Loucy (cell line): ENCODE data around the gene GMEB2.

Experiments used
- H2AFZ ChIP-seq: fragments of 200-600 bp; sonication (generic); 2 replicates; pipeline ENCODE4 v1.6.0; 2016; ENCODE audit warnings: antibody characterized with exemption, mild to moderate bottlenecking, low read length, moderate library complexity
- H3F3A ChIP-seq: fragments of 200-600 bp; 2 replicates; pipeline ENCODE4 v1.6.0; 2016; ENCODE audit warnings: antibody characterized with exemption, low read depth, mild to moderate bottlenecking
- H3K27me3 ChIP-seq: fragments of 200-600 bp; sonication (generic); 2 replicates; pipeline ENCODE4 v1.6.1; 2014; ENCODE audit warnings: low read length, mild to moderate bottlenecking; ENCODE audit not compliant: insufficient read depth, poor library complexity, severe bottlenecking
- H3K36me3 ChIP-seq: fragments of 200-600 bp; sonication (generic); 2 replicates; pipeline ENCODE4 v1.6.1; 2016; ENCODE audit warnings: low read length; ENCODE audit not compliant: insufficient read depth
- H3K4me1 ChIP-seq: fragments of 200-600 bp; sonication (generic); 2 replicates; pipeline ENCODE4 v1.5.1; 2014; ENCODE audit warnings: low read length, mild to moderate bottlenecking; ENCODE audit not compliant: insufficient read depth, poor library complexity, severe bottlenecking
- H3K4me2 ChIP-seq: fragments of 200-600 bp; sonication (generic); 2 replicates; pipeline ENCODE4 v1.6.0; 2014; ENCODE audit warnings: antibody characterized with exemption, low read length, low read depth, mild to moderate bottlenecking; ENCODE audit not compliant: poor library complexity, severe bottlenecking
- H3K4me3 ChIP-seq: fragments of 200-600 bp; sonication (generic); 2 replicates; pipeline ENCODE4 v1.5.1; 2014; ENCODE audit warnings: low read length, mild to moderate bottlenecking, mixed read lengths; ENCODE audit not compliant: poor library complexity, severe bottlenecking
- H3K79me2 ChIP-seq: fragments of 200-600 bp; sonication (generic); 2 replicates; pipeline ENCODE4 v1.6.1; 2014; ENCODE audit warnings: low read length; ENCODE audit not compliant: insufficient read depth
- H3K9ac ChIP-seq: fragments of 200-600 bp; sonication (generic); 2 replicates; pipeline ENCODE4 v1.6.0; 2014; ENCODE audit warnings: mild to moderate bottlenecking, low read depth, low read length, moderate library complexity; ENCODE audit not compliant: poor library complexity, severe bottlenecking
- H3K9me2 ChIP-seq: fragments of 200-600 bp; sonication (generic); replicated peaks from 2 replicates; pipeline ENCODE4 v1.6.1; 2016; ENCODE audit warnings: low read depth, low read length, mixed read lengths
- H3K9me3 ChIP-seq: fragments of 200-600 bp; sonication (generic); 2 replicates; pipeline ENCODE4 v1.6.1; 2014; ENCODE audit warnings: mild to moderate bottlenecking, antibody characterized with exemption, low read length, low read depth; ENCODE audit not compliant: insufficient read depth
- H4K20me1 ChIP-seq: fragments of 200-600 bp; sonication (generic); 2 replicates; pipeline ENCODE4 v1.6.0; 2014; ENCODE audit warnings: antibody characterized with exemption, low read length, mild to moderate bottlenecking; ENCODE audit not compliant: insufficient read depth, poor library complexity, severe bottlenecking
- EZH2phosphoT487 ChIP-seq: fragments of 200-600 bp; IDR thresholded peaks from 2 replicates; pipeline ENCODE4 v1.6.1; 2018; ENCODE audit warnings: antibody characterized with exemption, mild to moderate bottlenecking, moderate library complexity, borderline replicate concordance
- TF ChIP-seq, protein P1 (sequence below): fragments of 200-600 bp; sonication (generic); conservative IDR thresholded peaks from 2 replicates; pipeline ENCODE4 v1.5.1; 2014; ENCODE audit warnings: mild to moderate bottlenecking, antibody characterized with exemption, low read length

Gene GMEB2

DNA sequence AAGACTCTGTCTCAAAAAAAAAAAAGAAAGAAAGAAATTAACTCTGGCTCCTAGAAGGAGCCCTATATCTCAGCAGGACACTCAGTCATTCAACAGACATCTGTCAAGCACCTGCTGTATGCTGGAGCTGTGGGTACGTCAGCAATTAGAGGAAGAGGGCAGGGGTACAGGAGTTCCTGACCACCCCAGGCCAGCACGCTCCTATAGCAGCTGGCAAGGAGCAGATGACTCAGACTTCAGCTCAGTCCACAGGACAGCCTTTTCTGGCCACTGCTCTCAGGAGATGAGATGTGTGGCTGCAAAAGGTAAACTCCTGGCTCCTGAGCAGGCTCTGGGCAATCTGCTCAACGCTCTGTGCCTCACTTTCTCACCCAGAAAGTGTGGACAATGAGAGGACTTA, 29.6 kb upstream of the GMEB2 start:
- H3K9ac ChIP-seq, result no peak overlapping the region
- H3K4me3 ChIP-seq, result no peak overlapping the region
- no peaks in the 10 kb centered on the region for H3K27me3 ChIP-seq
- no peaks in the 10 kb centered on the region for H3F3A ChIP-seq
- H3K4me2 ChIP-seq, result no peak overlapping the region
- peaks cover 17% of the 10 kb centered on the region for H4K20me1 ChIP-seq
- H3K9me3 ChIP-seq, result no peaks in the 10 kb centered on the region
- peaks cover 38% of the 10 kb centered on the region for H3K4me1 ChIP-seq
- TF ChIP-seq, protein P1, sequence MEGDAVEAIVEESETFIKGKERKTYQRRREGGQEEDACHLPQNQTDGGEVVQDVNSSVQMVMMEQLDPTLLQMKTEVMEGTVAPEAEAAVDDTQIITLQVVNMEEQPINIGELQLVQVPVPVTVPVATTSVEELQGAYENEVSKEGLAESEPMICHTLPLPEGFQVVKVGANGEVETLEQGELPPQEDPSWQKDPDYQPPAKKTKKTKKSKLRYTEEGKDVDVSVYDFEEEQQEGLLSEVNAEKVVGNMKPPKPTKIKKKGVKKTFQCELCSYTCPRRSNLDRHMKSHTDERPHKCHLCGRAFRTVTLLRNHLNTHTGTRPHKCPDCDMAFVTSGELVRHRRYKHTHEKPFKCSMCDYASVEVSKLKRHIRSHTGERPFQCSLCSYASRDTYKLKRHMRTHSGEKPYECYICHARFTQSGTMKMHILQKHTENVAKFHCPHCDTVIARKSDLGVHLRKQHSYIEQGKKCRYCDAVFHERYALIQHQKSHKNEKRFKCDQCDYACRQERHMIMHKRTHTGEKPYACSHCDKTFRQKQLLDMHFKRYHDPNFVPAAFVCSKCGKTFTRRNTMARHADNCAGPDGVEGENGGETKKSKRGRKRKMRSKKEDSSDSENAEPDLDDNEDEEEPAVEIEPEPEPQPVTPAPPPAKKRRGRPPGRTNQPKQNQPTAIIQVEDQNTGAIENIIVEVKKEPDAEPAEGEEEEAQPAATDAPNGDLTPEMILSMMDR, result no peak
- TF ChIP-seq EZH2phosphoT487, result no peak
- no peaks in the 10 kb centered on the region for H3K36me3 ChIP-seq
- H2AFZ ChIP-seq, result no peak overlapping the region
- no peaks in the 10 kb centered on the region for H3K9me2 ChIP-seq
- H3K79me2 ChIP-seq, result peaks cover 46% of the 10 kb centered on the region

DNA sequence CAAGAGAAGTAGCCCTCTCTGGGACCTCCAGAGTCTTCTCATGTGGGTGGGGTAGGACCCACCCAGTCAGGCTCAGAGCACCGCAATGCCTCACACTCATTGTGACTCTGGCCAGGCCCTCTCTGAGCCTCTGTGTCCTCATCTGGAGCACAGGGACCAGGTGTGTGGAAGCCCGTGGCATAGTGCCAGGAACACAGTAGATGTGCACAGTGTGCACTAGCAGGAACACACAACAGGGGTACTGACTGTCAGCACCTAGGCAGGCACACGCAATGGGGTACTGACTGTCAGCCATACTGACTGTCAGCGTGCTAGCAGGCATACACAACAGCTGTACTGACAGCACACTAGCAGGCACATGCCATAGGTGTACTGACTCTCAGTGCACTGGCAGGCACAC, 28.3 kb upstream of the GMEB2 start:
- TF ChIP-seq, protein P1, result no peak
- TF ChIP-seq EZH2phosphoT487, result no peak
- peak overlapping the region; percentile 84 for H3K9ac ChIP-seq
- peak overlapping the region; percentile 81 for H3K4me2 ChIP-seq
- H3K79me2 ChIP-seq, result peaks cover 50% of the 10 kb centered on the region
- no peaks in the 10 kb centered on the region for H3K36me3 ChIP-seq
- H2AFZ ChIP-seq, result no peak overlapping the region
- H3K9me3 ChIP-seq, result no peaks in the 10 kb centered on the region
- peak overlapping the region; percentile 77 for H3K4me3 ChIP-seq
- H3K4me1 ChIP-seq, result peaks cover 44% of the 10 kb centered on the region
- H3K9me2 ChIP-seq, result no peaks in the 10 kb centered on the region
- H3K27me3 ChIP-seq, result no peaks in the 10 kb centered on the region
- no peaks in the 10 kb centered on the region for H3F3A ChIP-seq
- H4K20me1 ChIP-seq, result peaks cover 23% of the 10 kb centered on the region

DNA sequence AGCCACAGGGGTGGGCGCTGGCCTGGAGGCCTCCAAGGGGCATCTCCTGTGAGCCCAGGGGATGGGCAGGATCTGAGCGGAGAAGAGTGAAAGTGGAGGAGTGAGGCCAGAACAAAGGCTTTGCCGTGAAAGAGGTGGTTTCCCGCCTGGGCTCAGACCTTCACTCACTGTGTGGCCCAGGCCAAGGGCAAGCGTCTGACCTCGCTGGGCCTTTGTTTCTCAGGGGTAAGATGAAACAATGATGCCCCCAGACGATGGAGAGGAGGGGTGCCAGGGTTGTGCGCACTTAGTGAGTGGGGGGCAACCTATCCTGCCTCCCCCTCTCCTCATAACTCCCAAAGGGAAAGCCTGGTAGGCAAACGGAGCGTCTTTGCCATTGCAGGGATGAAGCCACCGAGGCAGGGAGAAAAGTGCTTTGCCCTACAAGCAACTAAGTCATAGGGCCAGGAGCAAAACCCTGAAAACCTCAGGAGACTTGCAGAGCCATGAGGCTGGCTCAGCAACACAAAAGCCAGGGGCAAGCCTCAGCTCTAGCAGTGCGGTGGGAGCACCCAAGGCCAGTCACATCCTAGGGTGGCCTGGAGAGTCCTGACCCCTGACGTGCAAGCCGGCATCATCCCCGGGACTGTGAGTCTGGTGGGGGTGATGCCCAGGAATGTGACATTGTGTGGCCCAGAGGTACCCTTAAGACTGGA, 27.2 kb upstream of the GMEB2 start:
- peaks cover 38% of the 10 kb centered on the region for H3K4me1 ChIP-seq
- peaks cover 19% of the 10 kb centered on the region for H4K20me1 ChIP-seq
- peak overlapping the region; percentile 81 for H3K4me2 ChIP-seq
- no peaks in the 10 kb centered on the region for H3K27me3 ChIP-seq
- peak overlapping the region; percentile 84 for H3K9ac ChIP-seq
- H2AFZ ChIP-seq, result peak overlapping the region; percentile 60; the same call in 1 of the 2 replicates
- no peaks in the 10 kb centered on the region for H3K9me2 ChIP-seq
- H3K79me2 ChIP-seq, result peaks cover 49% of the 10 kb centered on the region
- peak overlapping the region; percentile 77 for H3K4me3 ChIP-seq
- H3F3A ChIP-seq, result no peaks in the 10 kb centered on the region
- no peak for TF ChIP-seq EZH2phosphoT487
- TF ChIP-seq, protein P1, result no peak
- no peaks in the 10 kb centered on the region for H3K9me3 ChIP-seq
- no peaks in the 10 kb centered on the region for H3K36me3 ChIP-seq
